HepG2 (cell line): Measurements from ENCODE around the gene SYNGR4. TPM values are rescaled to one million over a fixed set of nuclear protein-coding genes. Genes with fewer than 3 reads are reported as not detected.

Source experiments
- CENPBD1 ChIP-seq: sonication (generic); formaldehyde crosslinking; IDR thresholded peaks from 2 replicates; pipeline ENCODE4 v1.8.0; 2022; ENCODE audit warnings: missing genetic modification reagents, low read depth, mild to moderate bottlenecking, borderline replicate concordance
- FIP1L1 ChIP-seq: fragments of 200-400 bp; formaldehyde crosslinking; IDR thresholded peaks from 2 replicates; pipeline ENCODE4 v1.6.1; 2018; ENCODE audit warnings: low read depth, mild to moderate bottlenecking, low read length, moderate library complexity, borderline replicate concordance; ENCODE audit not compliant: insufficient read depth
- FOXC1 ChIP-seq: sonication (generic); formaldehyde crosslinking; IDR thresholded peaks from 2 replicates; pipeline ENCODE4 v1.8.0; 2022; ENCODE audit warnings: mild to moderate bottlenecking, missing genetic modification reagents, borderline replicate concordance
- GTF2F1 ChIP-seq: fragments of 150-350 bp; IDR thresholded peaks from 2 replicates; pipeline ENCODE4 v1.6.1; 2014; ENCODE audit warnings: low read length
- HDAC1 ChIP-seq: sonication (generic); formaldehyde crosslinking; IDR thresholded peaks from 2 replicates; pipeline ENCODE4 v1.5.1; 2020; ENCODE audit warnings: mild to moderate bottlenecking, missing genetic modification reagents
- IKZF1 ChIP-seq: fragments of 450-650 bp; IDR thresholded peaks from 2 replicates; pipeline ENCODE4 v1.7.1; 2016
- IRF9 ChIP-seq: sonication (generic); formaldehyde crosslinking; IDR thresholded peaks from 2 replicates; pipeline ENCODE4 v1.8.0; 2022; ENCODE audit warnings: missing genetic modification reagents, mild to moderate bottlenecking, borderline replicate concordance
- MTF1 ChIP-seq: sonication (generic); formaldehyde crosslinking; IDR thresholded peaks from 2 replicates; pipeline ENCODE4 v1.5.0; 2020; ENCODE audit warnings: missing genetic modification reagents
- NCOA1 ChIP-seq: sonication (generic); formaldehyde crosslinking; IDR thresholded peaks from 2 replicates; pipeline ENCODE4 v1.9.0; 2021; ENCODE audit warnings: missing genetic modification reagents
- RBFOX2 ChIP-seq: fragments of 200-400 bp; formaldehyde crosslinking; IDR thresholded peaks from 2 replicates; pipeline ENCODE4 v1.6.1; 2017; ENCODE audit warnings: low read depth, mild to moderate bottlenecking, low read length
- SMYD3 ChIP-seq: sonication (generic); formaldehyde crosslinking; IDR thresholded peaks from 2 replicates; pipeline ENCODE4 v1.8.1; 2023; ENCODE audit warnings: mild to moderate bottlenecking, missing genetic modification reagents
- TCF12 ChIP-seq, 2 experiments: fragments of 450-650 bp in 1 of 2; sonication (generic) in 1 of 2; formaldehyde crosslinking in 1 of 2; IDR thresholded peaks; 2 replicates each; pipeline versions ENCODE4 v1.6.1 to v1.8.0; 2017 to 2022; ENCODE audit warnings: antibody characterized with exemption in 1 of 2, mild to moderate bottlenecking in 1 of 2, missing genetic modification reagents in 1 of 2, moderate library complexity in 1 of 2
- TEAD2 ChIP-seq: sonication (generic); formaldehyde crosslinking; IDR thresholded peaks from 2 replicates; pipeline ENCODE4 v1.9.0; 2021; ENCODE audit warnings: missing genetic modification reagents
- TOPORS ChIP-seq: sonication (generic); formaldehyde crosslinking; IDR thresholded peaks from 2 replicates; pipeline ENCODE4 v1.8.0; 2023; ENCODE audit warnings: mild to moderate bottlenecking, missing genetic modification reagents
- ZMYM3 ChIP-seq: sonication (generic); formaldehyde crosslinking; IDR thresholded peaks from 2 replicates; pipeline ENCODE4 v1.5.1; 2020; ENCODE audit warnings: mild to moderate bottlenecking, missing genetic modification reagents
- ZNF234 ChIP-seq: sonication (generic); formaldehyde crosslinking; conservative IDR thresholded peaks from 2 replicates; pipeline ENCODE4 v1.5.1; 2020; ENCODE audit warnings: mild to moderate bottlenecking, missing genetic modification reagents
- ZNF251 ChIP-seq: sonication (generic); formaldehyde crosslinking; IDR thresholded peaks from 2 replicates; pipeline ENCODE4 v1.9.0; 2021; ENCODE audit warnings: mild to moderate bottlenecking, missing genetic modification reagents
- ZNF367 ChIP-seq: sonication (generic); formaldehyde crosslinking; IDR thresholded peaks from 2 replicates; pipeline ENCODE4 v1.4.0; 2020; ENCODE audit warnings: missing genetic modification reagents, borderline replicate concordance
- ZNF44 ChIP-seq: sonication (generic); formaldehyde crosslinking; IDR thresholded peaks from 2 replicates; pipeline ENCODE4 v1.5.1; 2020; ENCODE audit warnings: mild to moderate bottlenecking, missing genetic modification reagents
- ZNF557 ChIP-seq: sonication (generic); formaldehyde crosslinking; IDR thresholded peaks from 2 replicates; pipeline ENCODE4 v1.4.0; 2020; ENCODE audit warnings: missing genetic modification reagents
- ZNF660 ChIP-seq: sonication (generic); formaldehyde crosslinking; IDR thresholded peaks from 2 replicates; pipeline ENCODE4 v1.5.1; 2020; ENCODE audit warnings: mild to moderate bottlenecking, low read depth, missing genetic modification reagents, borderline replicate concordance
- ZNF747 ChIP-seq: sonication (generic); formaldehyde crosslinking; IDR thresholded peaks from 2 replicates; pipeline ENCODE4 v1.8.1; 2023; ENCODE audit warnings: missing genetic modification reagents, mild to moderate bottlenecking, borderline replicate concordance
- polyA plus RNA-seq, 8 experiments: library from polyadenylated mRNA; depleted of rRNA in 3 of 8; stranded (reverse) in 7 of 8; unstranded in 1 of 8; fragments of >200 nt; fragmentation: Illumina TruSeq in 4 of 8; extraction: Trizol in 4 of 8; gene quantifications; 2 replicates each; pipeline versions ENCODE4 v1.2.1 to v1.2.3, GENCODE V29; 2011 to 2016; ENCODE audit warnings: low read depth in 4 of 8, missing spikeins in 1 of 8, mixed read lengths in 1 of 8; ENCODE audit not compliant: insufficient read depth in 1 of 8
- total RNA-seq, 5 experiments: library from RNA; depleted of rRNA; stranded (reverse); fragments of >200 nt; fragmentation: Illumina TruSeq; extraction: Trizol; gene quantifications; 2 replicates each; pipeline ENCODE4 v1.2.3, GENCODE V29; 2016; ENCODE audit warnings: low read depth in 1 of 5
- TF ChIP-seq, protein P1 (sequence below): sonication (generic); formaldehyde crosslinking; conservative IDR thresholded peaks from 2 replicates; pipeline ENCODE4 v1.8.1; 2023; ENCODE audit warnings: missing genetic modification reagents
- TF ChIP-seq, protein P2 (sequence below): fragments of 450-650 bp; IDR thresholded peaks from 2 replicates; pipeline ENCODE4 v1.6.1; 2017; ENCODE audit warnings: mild to moderate bottlenecking

Gene SYNGR4
- total and polyA plus RNA-seq, 2 of the 13 experiments (the other 11 are each of a cell fraction or from before 2014, with no cell fraction given) = not detected

- TF ChIP-seq TCF12 (IDR thresholded peaks at IDR 0.05) (no peak), TCF12 (CRISPR knock-in tag; IDR thresholded peaks at IDR 0.05) (peak; percentile 51; the same call in 1 of the 2 replicates), ZNF234 (CRISPR knock-in tag) (no peak), ZNF44 (CRISPR knock-in tag) (peak; percentile 89; the same call in 1 of the 2 replicates), ZNF660 (CRISPR knock-in tag) (no peak), ZNF747 (CRISPR knock-in tag) (no peak), SMYD3 (CRISPR knock-in tag) (peak; percentile 59; the same call in 1 of the 2 replicates), TOPORS (no peak), GTF2F1 (no peak), CENPBD1 (CRISPR knock-in tag) (no peak), ZNF251 (CRISPR knock-in tag) (no peak), RBFOX2 (0 out of 2 replicates have a peak, but pooled peaks have one; percentile 32), TEAD2 (CRISPR knock-in tag) (no peak), MTF1 (CRISPR knock-in tag) (no peak), ZMYM3 (CRISPR knock-in tag) (peak; percentile 96), ZNF367 (CRISPR knock-in tag) (no peak), HDAC1 (CRISPR knock-in tag) (peak; percentile 90), FOXC1 (peak; percentile 68; the same call in 1 of the 2 replicates), IRF9 (CRISPR knock-in tag) (no peak), IKZF1 (no peak), ZNF557 (CRISPR knock-in tag) (no peak; the same call in 1 of the 2 replicates), NCOA1 (CRISPR knock-in tag) (0 out of 2 replicates have a peak, but pooled peaks have one; percentile 63), FIP1L1 (no peak)
- TF ChIP-seq, protein P1, sequence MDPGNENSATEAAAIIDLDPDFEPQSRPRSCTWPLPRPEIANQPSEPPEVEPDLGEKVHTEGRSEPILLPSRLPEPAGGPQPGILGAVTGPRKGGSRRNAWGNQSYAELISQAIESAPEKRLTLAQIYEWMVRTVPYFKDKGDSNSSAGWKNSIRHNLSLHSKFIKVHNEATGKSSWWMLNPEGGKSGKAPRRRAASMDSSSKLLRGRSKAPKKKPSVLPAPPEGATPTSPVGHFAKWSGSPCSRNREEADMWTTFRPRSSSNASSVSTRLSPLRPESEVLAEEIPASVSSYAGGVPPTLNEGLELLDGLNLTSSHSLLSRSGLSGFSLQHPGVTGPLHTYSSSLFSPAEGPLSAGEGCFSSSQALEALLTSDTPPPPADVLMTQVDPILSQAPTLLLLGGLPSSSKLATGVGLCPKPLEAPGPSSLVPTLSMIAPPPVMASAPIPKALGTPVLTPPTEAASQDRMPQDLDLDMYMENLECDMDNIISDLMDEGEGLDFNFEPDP (CRISPR knock-in tag) = no peak
- TF ChIP-seq, protein P2, sequence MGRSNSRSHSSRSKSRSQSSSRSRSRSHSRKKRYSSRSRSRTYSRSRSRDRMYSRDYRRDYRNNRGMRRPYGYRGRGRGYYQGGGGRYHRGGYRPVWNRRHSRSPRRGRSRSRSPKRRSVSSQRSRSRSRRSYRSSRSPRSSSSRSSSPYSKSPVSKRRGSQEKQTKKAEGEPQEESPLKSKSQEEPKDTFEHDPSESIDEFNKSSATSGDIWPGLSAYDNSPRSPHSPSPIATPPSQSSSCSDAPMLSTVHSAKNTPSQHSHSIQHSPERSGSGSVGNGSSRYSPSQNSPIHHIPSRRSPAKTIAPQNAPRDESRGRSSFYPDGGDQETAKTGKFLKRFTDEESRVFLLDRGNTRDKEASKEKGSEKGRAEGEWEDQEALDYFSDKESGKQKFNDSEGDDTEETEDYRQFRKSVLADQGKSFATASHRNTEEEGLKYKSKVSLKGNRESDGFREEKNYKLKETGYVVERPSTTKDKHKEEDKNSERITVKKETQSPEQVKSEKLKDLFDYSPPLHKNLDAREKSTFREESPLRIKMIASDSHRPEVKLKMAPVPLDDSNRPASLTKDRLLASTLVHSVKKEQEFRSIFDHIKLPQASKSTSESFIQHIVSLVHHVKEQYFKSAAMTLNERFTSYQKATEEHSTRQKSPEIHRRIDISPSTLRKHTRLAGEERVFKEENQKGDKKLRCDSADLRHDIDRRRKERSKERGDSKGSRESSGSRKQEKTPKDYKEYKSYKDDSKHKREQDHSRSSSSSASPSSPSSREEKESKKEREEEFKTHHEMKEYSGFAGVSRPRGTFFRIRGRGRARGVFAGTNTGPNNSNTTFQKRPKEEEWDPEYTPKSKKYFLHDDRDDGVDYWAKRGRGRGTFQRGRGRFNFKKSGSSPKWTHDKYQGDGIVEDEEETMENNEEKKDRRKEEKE = no peak
Measured at GRCh38 chr19:48354332-48354992, 9.7 kb upstream of the SYNGR4 start (continued).
